ENCODE measurements around the gene ARHGAP27.

ARHGAP27 gene

GRCh38 chr17:45377401-45377800 lies 55.3 kb downstream of the ARHGAP27 start:
- Mint-ChIP-seq H3K9me3 (no peaks in the 10 kb centered on the region), H3K27me3 (peaks cover 5% of the 10 kb centered on the region), H3K4me3 (no peak overlapping the region), H3K36me3 (ENCODE audit: insufficient read depth) (no peaks in the 10 kb centered on the region), H3K4me1 (peaks cover 3% of the 10 kb centered on the region), H3K27ac (ENCODE audit: low read depth) (no peak overlapping the region)
- ATAC-seq (replicated peaks; ENCODE audit: extremely low read depth, poor library complexity, severe bottlenecking) (no peak), DNase-seq (ENCODE audit: low spot score in 2 of 2) (no peak)

DNA sequence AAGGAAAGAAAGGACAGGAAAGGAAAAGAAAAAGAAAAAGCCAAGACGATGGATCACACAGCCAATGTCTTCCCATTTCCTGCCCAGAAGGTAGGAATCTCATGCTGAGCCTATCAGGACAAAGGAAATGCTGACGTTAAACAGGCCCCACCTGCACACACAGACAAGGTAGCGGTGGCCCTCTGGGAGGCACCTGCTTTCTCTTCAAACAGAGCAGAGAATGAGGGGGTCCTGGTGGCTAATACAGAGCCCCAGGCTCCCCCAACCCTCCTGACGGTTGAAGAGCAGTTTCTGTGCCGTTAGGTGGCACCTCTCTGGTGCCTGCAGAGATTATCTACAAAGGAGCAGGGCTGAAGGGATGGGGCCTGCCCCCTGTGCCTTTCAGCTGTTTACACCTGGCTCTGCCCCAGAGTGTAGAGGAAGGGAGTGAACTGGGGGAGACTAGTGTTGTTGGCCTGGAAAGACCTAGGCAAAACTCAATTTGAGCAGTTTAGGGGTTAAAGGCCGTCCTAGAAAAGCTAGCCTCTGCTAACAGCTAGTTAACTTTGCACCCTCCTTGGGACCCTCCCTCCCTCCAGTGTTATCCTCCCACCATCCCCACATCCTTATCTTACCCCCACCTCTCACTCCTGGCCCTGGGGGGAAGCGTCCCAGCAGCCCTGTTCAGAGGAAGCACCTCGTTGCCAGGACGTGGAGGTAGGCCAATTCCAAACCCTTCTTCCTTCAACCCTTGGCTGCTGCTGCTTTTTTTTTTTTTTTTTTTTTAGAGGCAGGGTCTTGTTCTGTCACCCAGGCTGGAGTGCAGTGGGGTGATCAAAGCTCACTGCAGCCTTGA lies 56.3 kb downstream of the ARHGAP27 start:
- Mint-ChIP-seq H3K4me3 (no peak overlapping the region), H3K27ac (ENCODE audit: low read depth) (no peak overlapping the region), H3K27me3 (peaks cover 15% of the 10 kb centered on the region), H3K4me1 (peaks cover 10% of the 10 kb centered on the region), H3K36me3 (ENCODE audit: insufficient read depth) (no peaks in the 10 kb centered on the region), H3K9me3 (no peaks in the 10 kb centered on the region)
- ATAC-seq (replicated peaks; ENCODE audit: extremely low read depth, poor library complexity, severe bottlenecking) (no peak), DNase-seq (ENCODE audit: low spot score in 2 of 2) (no peak)

DNA sequence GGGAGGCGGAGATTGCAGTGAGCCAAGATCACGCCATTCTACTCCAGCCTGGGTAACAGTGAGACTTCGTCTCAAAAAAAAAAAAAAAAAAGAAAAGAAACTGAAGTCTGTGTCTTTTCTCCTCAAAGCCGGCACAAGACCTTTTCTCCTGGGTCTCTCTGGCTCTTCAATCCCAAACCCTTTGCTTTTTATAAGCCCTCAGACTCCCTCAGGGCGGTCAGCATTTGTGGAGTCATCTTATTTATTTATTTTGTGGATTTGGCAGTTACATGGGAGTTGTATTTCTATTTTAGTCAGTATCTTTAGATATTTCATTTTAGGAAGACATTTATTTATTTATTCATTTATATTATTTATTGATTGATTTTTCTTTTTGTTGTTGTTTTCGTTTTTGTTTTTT lies 58.2 kb downstream of the ARHGAP27 start:
- no peaks in the 10 kb centered on the region for H3K36me3 Mint-ChIP-seq (ENCODE audit: insufficient read depth)
- ATAC-seq (replicated peaks; ENCODE audit: extremely low read depth, poor library complexity, severe bottlenecking) (no peak), DNase-seq (ENCODE audit: low spot score in 2 of 2) (no peak)
- H3K4me3 Mint-ChIP-seq = no peak overlapping the region
- H3K4me1 Mint-ChIP-seq = peaks cover 10% of the 10 kb centered on the region
- no peak overlapping the region for H3K27ac Mint-ChIP-seq (ENCODE audit: low read depth)
- no peaks in the 10 kb centered on the region for H3K9me3 Mint-ChIP-seq
- H3K27me3 Mint-ChIP-seq = peaks cover 24% of the 10 kb centered on the region

GRCh38 chr17:45372325-45372869 lies 60.3 kb downstream of the ARHGAP27 start:
- DNase-seq (ENCODE audit: low spot score in 2 of 2) = no peak
- Mint-ChIP-seq H3K4me1 (peaks cover 10% of the 10 kb centered on the region), H3K27me3 (peaks cover 24% of the 10 kb centered on the region), H3K4me3 (peak overlapping the region; percentile 4), H3K27ac (ENCODE audit: low read depth) (peak overlapping the region; percentile 63), H3K9me3 (no peaks in the 10 kb centered on the region), H3K36me3 (ENCODE audit: insufficient read depth) (no peaks in the 10 kb centered on the region)
- ATAC-seq (replicated peaks; ENCODE audit: extremely low read depth, poor library complexity, severe bottlenecking) = no peak

- Mint-ChIP-seq H3K27ac (ENCODE audit: low read depth) (peak overlapping the region; percentile 63), H3K27me3 (peaks cover 25% of the 10 kb centered on the region), H3K36me3 (ENCODE audit: insufficient read depth) (no peaks in the 10 kb centered on the region), H3K4me1 (peaks cover 10% of the 10 kb centered on the region), H3K4me3 (peak overlapping the region; percentile 4), H3K9me3 (no peaks in the 10 kb centered on the region)
- ATAC-seq (replicated peaks; ENCODE audit: extremely low read depth, poor library complexity, severe bottlenecking) = no peak
- no peak for DNase-seq (ENCODE audit: low spot score in 2 of 2)
These were observed 61.0 kb downstream of the ARHGAP27 start for GRCh38 chr17:45371414-45372324.

- Mint-ChIP-seq H3K27ac (ENCODE audit: low read depth) (peak overlapping the region; percentile 63), H3K27me3 (peaks cover 32% of the 10 kb centered on the region), H3K4me3 (no peak overlapping the region), H3K4me1 (peaks cover 10% of the 10 kb centered on the region), H3K36me3 (ENCODE audit: insufficient read depth) (no peaks in the 10 kb centered on the region), H3K9me3 (no peaks in the 10 kb centered on the region)
- no peak for ATAC-seq (replicated peaks; ENCODE audit: extremely low read depth, poor library complexity, severe bottlenecking)
- no peak for DNase-seq (ENCODE audit: low spot score in 2 of 2)
These were observed 61.7 kb downstream of the ARHGAP27 start for GRCh38 chr17:45370949-45371413.

DNA sequence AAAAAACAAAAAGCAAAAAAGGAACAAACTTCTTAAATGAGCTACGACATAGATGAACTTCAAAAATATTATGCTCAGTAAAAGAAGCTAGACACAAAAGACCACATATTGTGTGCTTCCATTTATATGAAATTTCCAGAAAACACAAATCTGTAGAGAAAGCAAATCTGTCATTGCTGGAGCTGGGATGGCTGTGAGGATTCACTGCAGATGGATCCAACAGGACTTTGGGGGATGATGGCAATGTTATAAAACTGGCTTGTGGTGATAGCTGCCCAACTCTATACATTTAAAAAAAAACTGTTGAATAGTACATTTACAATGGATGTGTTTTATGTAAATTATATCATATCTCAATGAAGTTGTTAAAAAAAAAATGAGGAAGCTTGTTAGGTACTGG lies 63.2 kb downstream of the ARHGAP27 start:
- Mint-ChIP-seq H3K4me3 (no peak overlapping the region), H3K27me3 (peaks cover 44% of the 10 kb centered on the region), H3K4me1 (peaks cover 10% of the 10 kb centered on the region), H3K27ac (ENCODE audit: low read depth) (no peak overlapping the region), H3K36me3 (ENCODE audit: insufficient read depth) (peaks cover 3% of the 10 kb centered on the region), H3K9me3 (no peaks in the 10 kb centered on the region)
- no peak for DNase-seq (ENCODE audit: low spot score in 2 of 2)
- no peak for ATAC-seq (replicated peaks; ENCODE audit: extremely low read depth, poor library complexity, severe bottlenecking)

- Mint-ChIP-seq H3K9me3 (no peaks in the 10 kb centered on the region), H3K4me1 (peaks cover 10% of the 10 kb centered on the region), H3K4me3 (no peak overlapping the region), H3K36me3 (ENCODE audit: insufficient read depth) (peaks cover 3% of the 10 kb centered on the region), H3K27me3 (peaks cover 49% of the 10 kb centered on the region), H3K27ac (ENCODE audit: low read depth) (no peak overlapping the region)
- ATAC-seq (replicated peaks; ENCODE audit: extremely low read depth, poor library complexity, severe bottlenecking) (no peak), DNase-seq (ENCODE audit: low spot score in 2 of 2) (no peak)
These were observed 64.0 kb downstream of the ARHGAP27 start for GRCh38 chr17:45368651-45369050.

DNA sequence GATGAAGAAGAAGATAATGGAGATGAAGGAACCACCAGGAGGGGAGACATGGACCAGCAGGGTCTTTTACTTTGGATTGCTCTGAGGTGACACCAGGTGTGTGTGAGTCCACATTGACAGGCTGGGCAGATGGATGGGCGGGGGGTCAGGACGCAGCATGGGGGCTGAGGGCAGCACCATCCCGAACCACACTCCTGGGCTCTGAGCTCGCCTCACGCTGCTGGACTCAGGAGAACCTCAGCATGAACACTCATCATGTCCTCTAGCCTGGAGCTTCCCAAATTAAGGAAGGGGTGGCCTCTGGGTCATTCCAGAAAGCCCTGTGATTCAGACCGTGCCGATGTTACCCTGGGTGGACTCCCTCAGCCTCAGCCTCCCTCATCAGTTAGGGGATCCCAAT lies 65.5 kb downstream of the ARHGAP27 start:
- Mint-ChIP-seq H3K27ac (ENCODE audit: low read depth) (no peak overlapping the region), H3K9me3 (no peaks in the 10 kb centered on the region), H3K27me3 (peaks cover 56% of the 10 kb centered on the region), H3K36me3 (ENCODE audit: insufficient read depth) (peaks cover 3% of the 10 kb centered on the region), H3K4me1 (peaks cover 5% of the 10 kb centered on the region), H3K4me3 (no peak overlapping the region)
- no peak for DNase-seq (ENCODE audit: low spot score in 2 of 2)
- no peak for ATAC-seq (replicated peaks; ENCODE audit: extremely low read depth, poor library complexity, severe bottlenecking)

- H3K27me3 Mint-ChIP-seq = peaks cover 56% of the 10 kb centered on the region
- ATAC-seq (replicated peaks; ENCODE audit: extremely low read depth, poor library complexity, severe bottlenecking) (no peak), DNase-seq (ENCODE audit: low spot score in 2 of 2) (no peak)
- H3K9me3 Mint-ChIP-seq = no peaks in the 10 kb centered on the region
- peaks cover 3% of the 10 kb centered on the region for H3K36me3 Mint-ChIP-seq (ENCODE audit: insufficient read depth)
- no peak overlapping the region for H3K4me3 Mint-ChIP-seq
- no peaks in the 10 kb centered on the region for H3K4me1 Mint-ChIP-seq
- H3K27ac Mint-ChIP-seq (ENCODE audit: low read depth) = no peak overlapping the region
These were observed 66.0 kb downstream of the ARHGAP27 start for GRCh38 chr17:45366691-45367090.

GRCh38 chr17:45366049-45366448 lies 66.6 kb downstream of the ARHGAP27 start:
- ATAC-seq (replicated peaks; ENCODE audit: extremely low read depth, poor library complexity, severe bottlenecking) = no peak
- Mint-ChIP-seq H3K27ac (ENCODE audit: low read depth) (no peak overlapping the region), H3K4me3 (no peak overlapping the region), H3K9me3 (no peaks in the 10 kb centered on the region), H3K4me1 (no peaks in the 10 kb centered on the region), H3K36me3 (ENCODE audit: insufficient read depth) (peaks cover 3% of the 10 kb centered on the region), H3K27me3 (peaks cover 56% of the 10 kb centered on the region)
- DNase-seq (ENCODE audit: low spot score in 2 of 2) = no peak

DNA sequence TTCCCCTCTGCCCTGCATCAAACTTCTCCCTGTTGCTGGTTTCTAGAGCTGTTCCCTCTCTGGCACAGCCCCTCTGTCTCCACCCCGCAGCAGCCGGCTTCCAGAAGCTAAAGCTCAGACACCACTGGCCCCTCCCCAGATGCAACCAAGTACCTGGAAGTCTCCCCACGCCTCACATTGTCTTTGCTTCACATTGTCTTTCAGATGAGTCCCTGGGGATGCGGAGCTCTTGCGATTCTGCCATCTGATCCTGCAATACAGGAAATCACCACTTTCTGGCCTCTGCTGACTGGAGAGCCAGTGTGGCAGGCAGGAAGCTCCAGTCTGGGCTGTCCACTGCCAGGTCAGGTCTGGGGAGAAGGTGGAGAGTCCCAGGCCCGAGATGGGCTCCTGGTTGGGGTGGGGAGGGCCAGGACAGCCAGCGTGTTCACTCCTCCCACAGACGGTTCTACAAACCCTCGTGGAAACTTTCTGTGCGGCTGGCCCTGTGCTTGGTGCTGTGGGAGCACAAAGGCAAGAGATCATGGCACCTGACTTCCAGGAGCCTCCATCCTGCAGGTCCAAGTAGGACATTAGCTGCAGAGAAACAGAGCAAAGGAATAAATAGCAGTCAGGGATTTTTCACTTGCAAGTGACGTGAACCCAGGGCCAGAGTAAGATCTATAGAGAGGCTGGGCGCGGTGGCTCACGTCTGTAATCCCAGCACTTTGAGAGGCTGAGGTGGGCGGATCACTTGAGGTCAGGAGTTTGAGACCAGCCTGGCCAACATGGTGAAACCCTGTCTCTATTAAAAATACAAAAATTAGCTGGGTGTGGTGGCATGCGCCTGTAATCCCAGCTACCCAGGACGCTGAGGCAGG lies 67.9 kb downstream of the ARHGAP27 start:
- H3K36me3 Mint-ChIP-seq (ENCODE audit: insufficient read depth) = peaks cover 3% of the 10 kb centered on the region
- ATAC-seq (replicated peaks; ENCODE audit: extremely low read depth, poor library complexity, severe bottlenecking) (no peak), DNase-seq (ENCODE audit: low spot score in 2 of 2) (no peak)
- peaks cover 58% of the 10 kb centered on the region for H3K27me3 Mint-ChIP-seq
- no peaks in the 10 kb centered on the region for H3K9me3 Mint-ChIP-seq
- H3K27ac Mint-ChIP-seq (ENCODE audit: low read depth) = no peak overlapping the region
- H3K4me3 Mint-ChIP-seq = no peak overlapping the region
- no peaks in the 10 kb centered on the region for H3K4me1 Mint-ChIP-seq

Measured in central memory CD8-positive, alpha-beta T cell (primary cell).